Activated T-helper 17 cell treated with anti-CD3 and anti-CD28 coated beads, Interleukin-2, amount 50 U/mL, for 72 hours (primary cell): ENCODE measurements around the gene PRAMEF14. TPM values are rescaled to one million over a fixed set of nuclear protein-coding genes. Genes with fewer than 3 reads are reported as not detected.
"Not testable (repeated sequence)": the region's sequence is repeated elsewhere in the genome, so short reads cannot be mapped to it uniquely, and the experiment has no call there.

Experiments used
- ATAC-seq: fragments of 150-1000 bp; cut with Tn5 transposase; replicated peaks from 2 replicates; pipeline ENCODE4 v1.10.0; 2021; ENCODE audit warnings: mild to moderate bottlenecking, moderate library complexity
- H3K27ac Mint-ChIP-seq: one replicate; pipeline ENCODE4 v1.8.0; 2022; ENCODE audit warnings: mixed read lengths
- H3K27me3 Mint-ChIP-seq: one replicate; pipeline ENCODE4 v1.8.0; 2022; ENCODE audit warnings: mixed read lengths
- H3K36me3 Mint-ChIP-seq: one replicate; pipeline ENCODE4 v1.8.0; 2022; ENCODE audit warnings: low read depth, mild to moderate bottlenecking, mixed read lengths
- H3K4me1 Mint-ChIP-seq: one replicate; pipeline ENCODE4 v1.8.0; 2022; ENCODE audit warnings: mixed read lengths
- H3K4me3 Mint-ChIP-seq: one replicate; pipeline ENCODE4 v1.8.0; 2022; ENCODE audit warnings: mild to moderate bottlenecking, mixed read lengths
- H3K9me3 Mint-ChIP-seq: one replicate; pipeline ENCODE4 v1.8.0; 2022; ENCODE audit warnings: mixed read lengths
- total RNA-seq, 2 donors: library from RNA; stranded (reverse); gene quantifications; one replicate each; pipeline ENCODE4 v1.2.3, GENCODE V29; 2022

PRAMEF14 gene, protein sequence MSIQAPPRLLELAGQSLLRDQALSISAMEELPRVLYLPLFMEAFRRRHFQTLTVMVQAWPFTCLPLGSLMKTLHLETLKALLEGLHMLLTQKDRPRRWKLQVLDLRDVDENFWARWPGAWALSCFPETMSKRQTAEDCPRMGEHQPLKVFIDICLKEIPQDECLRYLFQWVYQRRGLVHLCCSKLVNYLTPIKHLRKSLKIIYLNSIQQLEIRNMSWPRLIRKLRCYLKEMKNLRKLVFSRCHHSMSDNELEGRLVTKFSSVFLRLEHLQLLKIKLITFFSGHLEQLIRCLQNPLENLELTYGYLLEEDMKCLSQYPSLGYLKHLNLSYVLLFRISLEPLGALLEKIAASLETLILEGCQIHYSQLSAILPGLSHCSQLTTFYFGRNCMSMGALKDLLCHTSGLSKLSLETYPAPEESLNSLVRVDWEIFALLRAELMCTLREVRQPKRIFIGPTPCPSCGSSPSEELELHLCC
- total RNA-seq = not detected

DNA sequence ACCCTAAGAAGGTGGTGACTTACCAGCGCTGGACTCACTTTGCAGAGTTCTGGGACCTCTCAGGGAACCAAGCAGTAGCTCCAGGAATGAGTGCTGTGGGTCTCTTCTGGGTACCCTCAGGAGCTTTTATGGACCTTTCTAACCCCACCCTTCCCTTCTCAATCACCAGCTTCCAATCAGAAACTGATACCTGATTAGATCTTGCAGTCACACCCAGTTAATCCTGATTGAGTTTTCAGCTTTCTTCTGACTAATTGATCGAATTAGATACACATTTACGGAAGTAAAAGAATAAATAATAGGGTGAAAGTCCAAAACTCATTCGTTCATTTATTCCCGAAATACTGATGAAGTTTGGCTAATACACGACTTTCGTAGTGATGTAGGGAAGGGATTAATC lies at the start of gene PRAMEF14:
Gene PRAMEF14, minus strand, starts transcription at position 101 of the 400 bp plus-strand sequence. CDS start 1,820 bp downstream, outside the sequence.
- not testable (repeated sequence) for H3K27ac Mint-ChIP-seq, ATAC-seq, H3K36me3 Mint-ChIP-seq, H3K9me3 Mint-ChIP-seq, H3K4me3 Mint-ChIP-seq, H3K27me3 Mint-ChIP-seq, H3K4me1 Mint-ChIP-seq

DNA sequence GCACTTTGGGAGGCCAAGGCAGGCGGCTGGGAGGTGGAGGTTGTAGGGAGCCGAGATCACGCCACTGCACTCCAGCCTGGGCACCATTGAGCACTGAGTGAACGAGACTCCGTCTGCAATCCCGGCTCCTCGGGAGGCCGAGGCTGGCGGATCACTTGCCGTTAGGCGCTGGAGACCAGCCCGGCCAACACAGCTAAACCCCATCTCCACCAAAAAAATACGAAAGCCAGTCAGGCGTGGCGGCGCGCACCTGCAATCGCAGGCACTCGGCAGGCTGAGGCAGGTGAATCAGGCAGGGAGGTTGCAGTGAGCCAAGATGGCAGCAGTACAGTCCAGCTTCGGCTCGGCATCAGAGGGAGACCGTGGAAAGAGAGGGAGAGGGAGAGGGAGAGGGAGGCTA lies 48.4 kb upstream of the PRAMEF14 start:
- not testable (repeated sequence) for H3K4me3 Mint-ChIP-seq, H3K4me1 Mint-ChIP-seq, H3K27ac Mint-ChIP-seq, ATAC-seq, H3K27me3 Mint-ChIP-seq, H3K36me3 Mint-ChIP-seq, H3K9me3 Mint-ChIP-seq

DNA sequence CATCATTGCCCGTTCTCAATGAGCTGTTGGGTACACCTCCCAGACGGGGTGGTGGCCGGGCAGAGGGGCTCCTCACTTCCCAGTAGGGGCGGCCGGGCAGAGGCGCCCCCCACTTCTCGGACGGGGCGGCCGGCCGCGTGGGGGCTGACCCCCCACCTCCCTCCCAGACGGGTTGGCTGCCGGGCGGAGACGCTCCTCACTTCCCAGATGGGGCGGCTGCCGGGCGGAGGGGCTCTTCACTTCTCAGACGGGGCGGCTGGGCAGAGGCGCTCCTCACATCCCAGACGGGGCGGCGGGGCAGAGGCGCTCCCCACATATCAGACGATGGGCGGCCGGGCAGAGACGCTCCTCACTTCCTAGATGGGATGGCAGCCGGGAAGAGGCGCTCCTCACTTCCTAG lies 47.8 kb upstream of the PRAMEF14 start:
- H3K27ac Mint-ChIP-seq, H3K36me3 Mint-ChIP-seq, ATAC-seq, H3K27me3 Mint-ChIP-seq, H3K4me3 Mint-ChIP-seq, H3K4me1 Mint-ChIP-seq, H3K9me3 Mint-ChIP-seq: not testable (repeated sequence)

DNA sequence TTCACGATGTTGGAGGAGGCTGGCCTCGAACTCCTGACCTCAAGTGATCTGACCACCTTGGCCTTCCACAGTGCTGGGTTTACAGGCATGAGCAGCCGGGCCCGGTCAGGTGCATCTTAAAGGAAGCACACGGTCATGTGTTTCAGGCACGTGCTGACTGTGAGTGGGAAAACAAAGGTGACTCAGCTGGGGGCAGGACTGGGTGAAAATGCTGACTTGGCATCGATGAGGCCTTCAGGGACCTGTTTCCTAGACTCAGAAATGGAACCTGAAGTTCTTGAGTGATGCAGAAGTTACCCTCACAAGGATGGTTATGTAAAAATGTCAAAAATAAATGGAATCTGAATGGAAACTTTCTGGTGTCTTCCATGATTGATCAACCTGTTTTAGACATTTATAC lies 46.1 kb upstream of the PRAMEF14 start:
- H3K9me3 Mint-ChIP-seq, H3K36me3 Mint-ChIP-seq, H3K4me3 Mint-ChIP-seq, H3K4me1 Mint-ChIP-seq, H3K27ac Mint-ChIP-seq, ATAC-seq, H3K27me3 Mint-ChIP-seq: not testable (repeated sequence)

DNA sequence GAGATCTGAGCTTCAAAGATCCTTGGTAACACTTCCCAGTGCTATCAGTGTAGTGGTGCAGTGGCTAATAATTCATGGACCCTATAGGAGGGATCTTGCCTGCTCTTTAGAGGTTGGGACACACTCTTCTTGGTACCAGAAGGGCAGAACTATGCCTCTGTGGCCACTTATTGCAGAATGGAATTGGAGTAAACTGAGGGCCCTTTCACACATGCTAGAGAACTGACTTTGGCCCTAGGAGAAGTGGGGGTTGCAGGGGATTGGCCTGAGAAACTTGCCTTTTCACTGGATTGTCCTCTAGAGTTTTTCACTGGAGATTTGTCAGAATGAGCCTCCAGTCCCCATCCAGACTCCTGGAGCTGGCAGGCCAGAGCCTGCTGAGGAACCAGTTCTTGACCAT lies 42.4 kb upstream of the PRAMEF14 start, which contains the start of gene PRAMEF17:
Gene PRAMEF17, plus strand, starts transcription at position 301 of the 400 bp plus-strand sequence. Its CDS starts 26 bp downstream, at position 327.
- not testable (repeated sequence) for H3K27ac Mint-ChIP-seq, H3K4me1 Mint-ChIP-seq, H3K4me3 Mint-ChIP-seq, H3K27me3 Mint-ChIP-seq, H3K36me3 Mint-ChIP-seq, H3K9me3 Mint-ChIP-seq, ATAC-seq

DNA sequence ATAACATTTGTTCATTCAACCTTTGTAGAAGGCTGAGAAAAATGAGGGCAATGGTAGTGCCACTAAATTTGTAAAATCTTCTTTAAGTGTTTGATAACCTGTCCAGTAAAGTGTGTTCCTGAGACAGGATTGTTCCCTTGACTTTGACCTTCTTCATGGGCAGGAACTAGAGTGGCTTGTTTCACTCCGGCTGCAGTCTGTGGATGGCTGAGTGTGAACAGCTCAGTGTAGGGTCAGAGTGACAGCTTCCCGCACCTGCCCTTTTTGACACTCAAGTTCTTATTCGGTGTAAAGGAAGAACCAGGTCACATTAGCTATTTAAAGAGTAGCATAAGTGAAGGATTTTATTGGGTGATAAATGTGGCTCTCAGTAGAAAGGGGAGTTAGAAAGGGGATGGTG lies 33.4 kb upstream of the PRAMEF14 start:
- H3K27me3 Mint-ChIP-seq, H3K36me3 Mint-ChIP-seq, H3K27ac Mint-ChIP-seq, H3K4me3 Mint-ChIP-seq, H3K4me1 Mint-ChIP-seq, H3K9me3 Mint-ChIP-seq, ATAC-seq: not testable (repeated sequence)

DNA sequence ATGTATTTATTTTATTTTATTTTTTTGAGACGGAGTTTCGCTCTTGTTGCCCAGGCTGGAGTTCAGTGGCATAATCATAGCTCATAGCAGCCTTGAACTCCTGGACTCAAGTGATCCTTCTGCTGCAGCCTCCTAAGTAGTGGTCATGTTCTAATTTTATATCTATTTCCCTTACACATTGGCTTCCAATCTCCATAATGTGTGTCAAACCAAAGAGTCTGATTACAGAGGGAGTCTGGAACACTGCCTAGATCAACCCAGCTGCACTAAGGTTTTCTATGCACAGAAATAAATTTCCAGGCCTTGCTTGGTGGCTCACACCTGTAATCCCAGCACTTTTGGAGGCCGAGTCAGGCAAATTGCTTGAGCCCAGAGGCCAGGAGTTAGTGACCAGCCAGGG lies 32.0 kb upstream of the PRAMEF14 start:
- not testable (repeated sequence) for H3K27ac Mint-ChIP-seq

DNA sequence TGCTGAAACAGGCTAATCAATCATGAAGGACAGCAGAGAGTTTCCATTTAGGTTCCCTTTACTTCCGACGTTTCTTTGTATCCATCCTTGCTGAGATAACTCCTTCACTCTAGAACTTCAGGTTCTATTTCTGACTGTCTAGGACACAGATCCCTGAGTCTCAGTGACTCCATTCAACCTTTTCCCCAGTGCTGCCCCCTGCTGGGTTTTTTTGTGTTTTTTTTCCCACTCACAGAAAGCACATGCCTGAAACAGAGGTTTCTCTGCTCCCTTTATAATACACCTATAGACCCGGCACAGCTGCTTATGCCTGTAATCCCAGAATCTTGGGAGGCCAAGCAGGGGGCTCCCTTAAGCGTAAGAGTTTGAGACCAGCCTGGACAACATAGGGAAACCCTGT lies 21.6 kb upstream of the PRAMEF14 start:
- H3K27ac Mint-ChIP-seq = not testable (repeated sequence)

More for the DNA sequence above, 32.0 kb upstream of the PRAMEF14 start:
- H3K9me3 Mint-ChIP-seq, H3K27me3 Mint-ChIP-seq, ATAC-seq, H3K36me3 Mint-ChIP-seq, H3K4me3 Mint-ChIP-seq, H3K4me1 Mint-ChIP-seq: not testable (repeated sequence)

DNA sequence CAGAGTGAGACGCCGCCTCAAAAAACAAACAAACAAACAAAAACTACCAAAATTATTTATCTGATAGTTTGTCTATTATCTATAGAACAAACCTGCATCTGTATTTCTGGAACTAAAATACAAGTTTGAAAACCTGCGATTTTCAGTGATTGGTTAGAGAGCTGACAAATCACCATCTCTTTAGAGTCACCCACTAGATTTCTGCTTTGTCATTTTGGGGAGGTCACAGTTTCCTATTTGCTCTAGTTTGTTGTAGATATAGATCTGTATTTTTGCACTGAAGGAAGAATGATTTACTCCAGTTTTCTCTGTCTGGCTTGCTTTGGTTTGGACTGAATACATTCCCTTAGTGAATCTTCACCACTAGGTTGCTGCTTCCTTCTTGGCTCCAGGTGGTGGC lies 19.6 kb upstream of the PRAMEF14 start:
- H3K4me1 Mint-ChIP-seq, H3K4me3 Mint-ChIP-seq, H3K27ac Mint-ChIP-seq, H3K27me3 Mint-ChIP-seq, H3K9me3 Mint-ChIP-seq, H3K36me3 Mint-ChIP-seq, ATAC-seq: not testable (repeated sequence)

More for the DNA sequence above, 21.6 kb upstream of the PRAMEF14 start:
- not testable (repeated sequence) for H3K27me3 Mint-ChIP-seq, H3K36me3 Mint-ChIP-seq, ATAC-seq, H3K4me3 Mint-ChIP-seq, H3K4me1 Mint-ChIP-seq, H3K9me3 Mint-ChIP-seq

DNA sequence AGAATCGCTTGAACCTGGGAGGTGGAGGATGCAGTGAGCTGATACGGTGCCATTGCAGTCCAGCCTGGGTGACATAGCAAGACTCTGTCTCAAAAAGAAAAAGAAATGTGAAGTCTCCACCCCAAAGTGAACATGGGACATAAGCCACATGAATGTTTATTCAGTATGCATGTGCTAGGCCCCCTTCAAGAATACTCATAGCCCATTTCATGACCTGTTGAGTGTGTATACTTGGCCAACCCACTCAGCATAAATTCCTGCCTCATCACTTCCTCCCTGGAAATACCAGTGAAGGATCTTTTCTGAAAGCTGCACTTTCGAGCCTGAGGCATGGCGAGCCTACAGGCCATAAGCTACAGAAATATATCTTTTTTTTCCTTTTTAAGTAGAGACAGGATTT lies 18.0 kb upstream of the PRAMEF14 start:
- H3K27ac Mint-ChIP-seq, H3K4me3 Mint-ChIP-seq: not testable (repeated sequence)

DNA sequence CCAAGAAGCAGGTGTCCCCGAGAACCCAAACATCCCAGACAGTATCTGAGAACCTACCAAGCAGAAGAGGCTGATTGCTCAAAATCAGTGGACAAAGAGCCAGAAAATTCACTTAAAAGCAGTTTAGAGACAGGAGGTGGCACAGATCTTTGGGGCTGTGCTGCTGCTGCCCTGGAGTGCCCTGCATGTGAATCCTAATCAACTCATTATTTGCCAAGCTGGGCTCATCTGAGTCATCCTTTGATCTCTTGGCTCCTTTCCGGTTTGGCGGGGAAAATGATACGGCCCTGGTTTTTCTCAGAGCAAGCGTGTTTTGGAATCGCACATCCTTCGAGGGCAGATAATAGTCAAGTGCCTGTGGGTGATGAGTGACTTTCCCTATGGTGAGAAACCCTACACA lies 15.4 kb upstream of the PRAMEF14 start:
- not testable (repeated sequence) for H3K4me3 Mint-ChIP-seq, H3K27me3 Mint-ChIP-seq, H3K27ac Mint-ChIP-seq, ATAC-seq, H3K4me1 Mint-ChIP-seq, H3K36me3 Mint-ChIP-seq, H3K9me3 Mint-ChIP-seq

More for the DNA sequence above, 18.0 kb upstream of the PRAMEF14 start:
- H3K27me3 Mint-ChIP-seq, H3K36me3 Mint-ChIP-seq, H3K4me1 Mint-ChIP-seq, ATAC-seq, H3K9me3 Mint-ChIP-seq: not testable (repeated sequence)

DNA sequence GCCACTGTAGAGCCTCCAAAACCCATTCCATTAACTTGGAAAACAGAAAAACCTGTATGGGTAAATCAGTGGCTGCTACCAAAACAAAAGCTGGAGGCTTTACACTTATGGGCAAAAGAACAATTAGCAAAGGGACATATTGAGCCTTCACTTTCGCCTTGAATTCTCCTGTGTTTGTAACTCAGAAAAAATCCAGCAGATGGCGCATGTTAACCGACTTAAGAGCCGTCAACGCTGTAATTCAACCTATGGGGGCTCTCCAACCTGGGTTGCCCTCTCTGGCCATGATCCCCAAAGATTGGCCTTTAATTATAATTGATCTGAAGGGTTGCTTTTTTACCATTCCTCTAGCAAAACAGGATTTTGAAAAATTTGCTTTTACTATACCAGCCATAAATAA lies 9.8 kb upstream of the PRAMEF14 start:
- not testable (repeated sequence) for H3K9me3 Mint-ChIP-seq, H3K4me3 Mint-ChIP-seq, ATAC-seq, H3K4me1 Mint-ChIP-seq, H3K27ac Mint-ChIP-seq, H3K36me3 Mint-ChIP-seq, H3K27me3 Mint-ChIP-seq

DNA sequence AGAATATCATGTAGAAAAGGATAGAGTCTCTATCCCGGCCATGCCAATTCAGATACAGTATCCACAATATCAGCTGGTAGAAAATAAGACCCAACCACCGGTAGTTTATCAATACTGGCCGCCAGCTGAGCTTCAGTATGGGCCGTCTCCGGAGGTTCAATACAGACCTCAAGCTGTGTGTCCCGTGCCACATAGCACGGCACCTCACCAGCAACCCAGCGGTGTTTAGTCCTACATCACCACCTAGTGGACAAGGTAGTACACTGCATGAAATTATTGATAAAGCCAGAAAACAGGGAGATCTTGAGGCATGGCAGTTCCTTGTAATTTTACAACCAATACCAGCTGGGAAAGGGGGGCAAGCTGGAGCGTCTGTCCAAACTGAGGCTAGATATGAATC lies 7.5 kb upstream of the PRAMEF14 start:
- H3K9me3 Mint-ChIP-seq, ATAC-seq, H3K27me3 Mint-ChIP-seq, H3K4me3 Mint-ChIP-seq, H3K36me3 Mint-ChIP-seq, H3K27ac Mint-ChIP-seq, H3K4me1 Mint-ChIP-seq: not testable (repeated sequence)

DNA sequence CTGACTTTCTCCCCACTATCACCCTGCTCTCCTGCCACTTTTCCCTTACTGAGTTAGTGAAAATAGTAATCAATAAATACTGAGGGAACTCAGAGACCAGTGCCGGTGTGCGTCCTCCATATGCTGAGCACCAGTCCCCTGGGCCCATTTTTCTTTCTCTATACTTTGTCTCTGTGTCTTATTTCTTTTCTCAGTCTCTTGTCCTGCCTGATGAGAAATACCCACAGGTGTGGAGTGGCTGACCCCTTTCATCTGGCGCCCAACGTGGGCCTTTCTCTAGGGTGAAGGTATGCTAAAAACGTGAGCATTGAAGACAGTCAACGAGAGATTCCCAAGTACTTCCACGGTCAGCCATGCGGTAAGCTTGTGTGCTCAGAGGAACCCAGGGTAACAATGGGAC lies 6.5 kb upstream of the PRAMEF14 start:
- H3K4me1 Mint-ChIP-seq, H3K36me3 Mint-ChIP-seq, H3K9me3 Mint-ChIP-seq, H3K4me3 Mint-ChIP-seq, H3K27me3 Mint-ChIP-seq, H3K27ac Mint-ChIP-seq, ATAC-seq: not testable (repeated sequence)

DNA sequence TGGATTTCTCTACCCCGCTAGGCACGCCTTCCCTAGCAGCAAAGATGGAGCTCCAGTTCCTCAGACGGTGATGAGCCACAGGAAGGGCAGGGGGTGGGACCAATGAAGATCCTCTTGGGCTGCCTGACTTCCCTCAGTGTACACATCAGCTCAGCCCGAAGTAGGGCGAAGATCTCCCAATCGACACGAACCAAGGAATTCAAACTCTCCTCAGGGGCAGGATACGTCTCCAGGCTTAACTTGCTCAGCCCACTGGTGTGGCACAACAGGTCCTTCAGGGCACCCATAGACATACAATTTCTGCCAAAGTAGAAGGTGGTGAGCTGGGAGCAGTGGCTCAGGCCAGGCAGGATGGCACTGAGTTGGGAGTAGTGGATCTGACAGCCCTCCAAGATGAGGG lies 4.4 kb downstream of the PRAMEF14 start:
- not testable (repeated sequence) for H3K27ac Mint-ChIP-seq, H3K36me3 Mint-ChIP-seq, H3K4me1 Mint-ChIP-seq, H3K27me3 Mint-ChIP-seq, H3K4me3 Mint-ChIP-seq, ATAC-seq, H3K9me3 Mint-ChIP-seq

DNA sequence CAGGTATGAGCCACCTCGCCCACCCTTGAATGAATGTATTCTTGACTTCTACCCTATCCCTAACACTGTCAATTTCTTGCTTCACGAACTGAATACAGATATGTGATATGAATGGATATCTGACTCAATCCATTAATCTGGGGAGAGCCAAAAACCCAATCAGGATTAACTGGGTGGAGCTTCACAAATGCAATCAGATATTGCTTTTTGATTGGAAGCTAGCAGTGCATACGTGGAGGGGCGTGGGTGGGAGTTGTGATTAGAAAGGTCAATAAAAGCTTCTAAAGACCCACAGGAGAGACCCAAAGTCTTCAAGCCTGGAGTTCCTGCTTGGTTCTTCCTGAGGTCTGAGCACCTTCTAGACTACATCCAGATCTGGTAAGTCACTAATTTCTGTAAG lies 31.7 kb downstream of the PRAMEF14 start, which contains the start of gene PRAMEF15:
Gene PRAMEF15, plus strand, starts transcription at position 301 of the 400 bp plus-strand sequence. CDS start 2,827 bp downstream, outside the sequence.
- H3K27me3 Mint-ChIP-seq, H3K4me1 Mint-ChIP-seq, H3K4me3 Mint-ChIP-seq, H3K36me3 Mint-ChIP-seq, H3K9me3 Mint-ChIP-seq, H3K27ac Mint-ChIP-seq, ATAC-seq: not testable (repeated sequence)
